Thoracic aorta (tissue), 2 donors: ENCODE measurements around the gene MRPL58. TPM values are rescaled to one million over a fixed set of nuclear protein-coding genes. Genes with fewer than 3 reads are reported as not detected.
A peak's percentile ranks its signal among the peaks of the same experiment; 100 is the strongest.

Experiments
- ATAC-seq: fragments of 150-250 bp; one replicate; pipeline ENCODE4 v1.8.0; 2017; ENCODE audit warnings: low read depth; ENCODE audit not compliant: insufficient number of reproducible peaks, low FRiP score
- DNase-seq: peaks from one replicate; pipeline ENCODE4 v3.0.0-alpha.2; 2020; ENCODE audit warnings: low spot score
- H3K27ac ChIP-seq, 2 donors: fragments of 200-600 bp; sonication (generic); 1 replicate in 1 of 2; 2 replicates in 1 of 2; pipeline ENCODE4 v1.5.1; 2016; ENCODE audit warnings: mild to moderate bottlenecking in 2 of 2, moderate library complexity in 2 of 2
- H3K27me3 ChIP-seq: fragments of 200-600 bp; sonication (generic); replicated peaks from 2 replicates; pipeline ENCODE4 v1.6.0; 2016; ENCODE audit warnings: mild to moderate bottlenecking; ENCODE audit not compliant: insufficient read depth
- H3K36me3 ChIP-seq: fragments of 200-600 bp; sonication (generic); one replicate; pipeline ENCODE4 v1.5.1; 2016
- H3K4me1 ChIP-seq, 2 donors: fragments of 200-600 bp; sonication (generic); 1 replicate in 1 of 2; 2 replicates in 1 of 2; pipeline versions ENCODE4 v1.5.1 to v1.6.0; 2016; ENCODE audit warnings: low read depth in 2 of 2, mild to moderate bottlenecking in 1 of 2; ENCODE audit not compliant: control insufficient read depth in 1 of 2
- H3K4me3 ChIP-seq: fragments of 200-600 bp; sonication (generic); 2 replicates; pipeline ENCODE4 v1.5.1; 2016; ENCODE audit warnings: mild to moderate bottlenecking
- H3K9me3 ChIP-seq: fragments of 200-600 bp; sonication (generic); 2 replicates; pipeline ENCODE4 v1.5.1; 2016
- CTCF ChIP-seq: fragments of 200-600 bp; sonication (generic); IDR thresholded peaks from one replicate; pipeline ENCODE4 v1.5.1; 2019; ENCODE audit warnings: antibody characterized with exemption
- total RNA-seq, 2 donors: library from RNA; depleted of rRNA; stranded (reverse); fragments of >200 nt; gene quantifications; one replicate each; pipeline versions ENCODE4 v1.1.0 to v1.2.3, GENCODE V29; 2016

The MRPL58 gene
- total RNA-seq, 2 donors from 2014 or later: 40.3 to 82.6 TPM

- DNase-seq (peak; percentile 83), ATAC-seq (peak; percentile 97)
- Histone ChIP-seq H3K27me3 (no peaks in the 10 kb centered on the region), H3K27ac (peak within 1 kb of the TSS; percentile 92 to 93), H3K36me3 (peaks cover 14% of the 10 kb centered on the region), H3K4me1 (peaks cover 15 to 27% of the 10 kb centered on the region in 2 donors), H3K9me3 (no peaks in the 10 kb centered on the region), H3K4me3 (peak within 1 kb of the TSS; percentile 89)
- no peak for TF ChIP-seq CTCF
Measured at GRCh38 chr17:75046407-75047289, 34.2 kb downstream of the MRPL58 start, which contains the start of the genes ATP5PD and KCTD2. Gene ATP5PD, minus strand, starts transcription at chr17:75046969. Its CDS starts 4,319 bp downstream, at chr17:75042650. Gene KCTD2, plus strand, starts transcription at chr17:75047225. Its CDS starts 26 bp downstream, at chr17:75047251.

- H3K9me3 ChIP-seq: no peaks in the 10 kb centered on the region
- peak overlapping the region; percentile 89 for H3K4me3 ChIP-seq
- ATAC-seq: no peak
- no peak for DNase-seq
- H3K36me3 ChIP-seq: peaks cover 8% of the 10 kb centered on the region
- no peaks in the 10 kb centered on the region for H3K27me3 ChIP-seq
- H3K4me1 ChIP-seq: peaks cover 15 to 27% of the 10 kb centered on the region in 2 donors
- peak overlapping the region; percentile 43 to 61 for H3K27ac ChIP-seq
- no peak for TF ChIP-seq CTCF
Measured at GRCh38 chr17:75047398-75048098, 35.1 kb downstream of the MRPL58 start.

- DNase-seq (peak; percentile 15), ATAC-seq (no peak)
- peak overlapping the region in 1 of 2 donors; percentile 43 for H3K27ac ChIP-seq
- H3K4me1 ChIP-seq: peaks cover 15 to 27% of the 10 kb centered on the region in 2 donors
- H3K9me3 ChIP-seq: no peaks in the 10 kb centered on the region
- no peak for TF ChIP-seq CTCF
- no peaks in the 10 kb centered on the region for H3K27me3 ChIP-seq
- peaks cover 14% of the 10 kb centered on the region for H3K36me3 ChIP-seq
- H3K4me3 ChIP-seq: peak overlapping the region; percentile 89
Measured at GRCh38 chr17:75048249-75048878, 35.9 kb downstream of the MRPL58 start.

GRCh38 chr17:75049057-75049456, 36.6 kb downstream of the MRPL58 start:
- H3K4me3 ChIP-seq: no peak overlapping the region
- no peak for ATAC-seq

More at GRCh38 chr17:75049057-75049456, 36.6 kb downstream of the MRPL58 start:
- DNase-seq: no peak
- Histone ChIP-seq H3K27me3 (no peaks in the 10 kb centered on the region), H3K27ac (peak overlapping the region in 1 of 2 donors; percentile 43), H3K9me3 (no peaks in the 10 kb centered on the region), H3K4me1 (peaks cover 15 to 27% of the 10 kb centered on the region in 2 donors), H3K36me3 (peaks cover 21% of the 10 kb centered on the region)
- TF ChIP-seq CTCF: no peak
